Prostate gland (tissue), 2 donors: ENCODE data around the gene PCSK6. TPM values are rescaled to one million over a fixed set of nuclear protein-coding genes. Genes with fewer than 3 reads are reported as not detected.

Experiments
- DNase-seq: peaks from one replicate; pipeline ENCODE4 v3.0.0-alpha.2; 2019; ENCODE audit warnings: low spot score
- H3K27ac ChIP-seq, 2 donors: fragments of 200-600 bp; sonication (generic); 2 replicates each; pipeline ENCODE4 v1.5.1; 2017 to 2019
- H3K27me3 ChIP-seq: fragments of 200-600 bp; sonication (generic); replicated peaks from 2 replicates; pipeline ENCODE4 v1.5.1; 2019; ENCODE audit not compliant: insufficient read depth
- H3K36me3 ChIP-seq, 2 donors: fragments of 200-600 bp; sonication (generic); 1 replicate in 1 of 2; 2 replicates in 1 of 2; pipeline versions ENCODE4 v1.5.1 to v1.8.1; 2017 to 2019
- H3K4me1 ChIP-seq: fragments of 200-600 bp; sonication (generic); replicated peaks from 2 replicates; pipeline ENCODE4 v1.5.1; 2019
- H3K4me3 ChIP-seq, 2 donors: fragments of 200-600 bp; sonication (generic); 2 replicates each; pipeline ENCODE4 v1.5.1; 2017 to 2019
- H3K9me3 ChIP-seq: fragments of 200-600 bp; sonication (generic); 2 replicates; pipeline ENCODE4 v1.5.1; 2017
- CTCF ChIP-seq, 4 experiments: fragments of 200-600 bp in 2 of 4; fragments of 450-650 bp in 2 of 4; sonication (generic) in 2 of 4; IDR thresholded peaks; 1 replicate in 3 of 4; 2 replicates in 1 of 4; pipeline ENCODE4 v1.5.1; 2016 to 2019; ENCODE audit warnings: antibody characterized with exemption in 4 of 4, mild to moderate bottlenecking in 2 of 4, moderate library complexity in 2 of 4
- POLR2A ChIP-seq: fragments of 450-650 bp; IDR thresholded peaks from one replicate; pipeline ENCODE4 v1.6.1; 2016; ENCODE audit warnings: antibody characterized with exemption, mild to moderate bottlenecking
- POLR2AphosphoS5 ChIP-seq: sonication (generic); formaldehyde crosslinking; IDR thresholded peaks from one replicate; pipeline ENCODE4 v1.6.1; 2017; ENCODE audit warnings: antibody characterized with exemption
- WGBS: methylation state at CpG from one replicate; pipeline ENCODE4 v1.1.5; 2018; 5-methylcytosine and 5-hydroxymethylcytosine counted together
- intact Hi-C: fragments of 100-400 bp; cut with DNase I; formaldehyde crosslinking; loops from one replicate; pipeline ENCODE4 v1.14.2; 2022
- total RNA-seq, 2 donors: library from RNA; depleted of rRNA; stranded (reverse); fragments of >200 nt; gene quantifications; one replicate each; pipeline ENCODE4 v1.1.0, GENCODE V29; 2016

Gene PCSK6
- total RNA-seq, 2 donors from 2014 or later = 4.4 to 84.1 TPM

- Histone ChIP-seq H3K9me3 (no peaks in the 10 kb centered on the region), H3K27ac (no peak overlapping the region), H3K36me3 (no peaks in the 10 kb centered on the region), H3K4me1 (no peaks in the 10 kb centered on the region), H3K27me3 (no peaks in the 10 kb centered on the region), H3K4me3 (no peak overlapping the region)
- DNase-seq = no peak
- WGBS = 96% methylated on average over 9 of the region's 9 CpGs
- no peak for TF ChIP-seq POLR2A
- intact Hi-C loops = no loop called here
Measured at GRCh38 chr15:101390060-101390459, 99.4 kb downstream of the PCSK6 start.

- Histone ChIP-seq H3K4me3 (no peak overlapping the region), H3K4me1 (no peaks in the 10 kb centered on the region), H3K9me3 (no peaks in the 10 kb centered on the region), H3K36me3 (no peaks in the 10 kb centered on the region), H3K27me3 (no peaks in the 10 kb centered on the region), H3K27ac (no peak overlapping the region)
- DNase-seq = no peak
- WGBS = 94% methylated on average over 9 of the region's 9 CpGs
- intact Hi-C loops = no loop called here
- TF ChIP-seq POLR2A (no peak), POLR2AphosphoS5 (no peak), CTCF (IDR thresholded peaks at IDR 0.05) (no peak)
Measured at GRCh38 chr15:101389362-101389761, 100.1 kb downstream of the PCSK6 start.

GRCh38 chr15:101388046-101388445, 101.5 kb downstream of the PCSK6 start:
- no peak overlapping the region for H3K4me3 ChIP-seq
- TF ChIP-seq CTCF (IDR thresholded peaks at IDR 0.05) (no peak), POLR2A (no peak)
- H3K27ac ChIP-seq = no peak overlapping the region
- DNase-seq = no peak
- no peaks in the 10 kb centered on the region for H3K9me3 ChIP-seq
- H3K4me1 ChIP-seq = no peaks in the 10 kb centered on the region
- WGBS = 92% methylated on average over 6 of the region's 6 CpGs
- intact Hi-C loops = no loop called here
- no peaks in the 10 kb centered on the region for H3K36me3 ChIP-seq
- no peaks in the 10 kb centered on the region for H3K27me3 ChIP-seq

GRCh38 chr15:101387574-101387973, 101.9 kb downstream of the PCSK6 start:
- Histone ChIP-seq H3K27me3 (no peaks in the 10 kb centered on the region), H3K36me3 (no peaks in the 10 kb centered on the region), H3K4me3 (no peak overlapping the region), H3K9me3 (no peaks in the 10 kb centered on the region), H3K4me1 (no peaks in the 10 kb centered on the region), H3K27ac (no peak overlapping the region)
- 93% methylated on average over 9 of the region's 9 CpGs for WGBS
- TF ChIP-seq POLR2A = no peak
- no peak for TF ChIP-seq POLR2AphosphoS5
- TF ChIP-seq CTCF (IDR thresholded peaks at IDR 0.05) = no peak
- intact Hi-C loops = no loop called here
- no peak for DNase-seq

DNA sequence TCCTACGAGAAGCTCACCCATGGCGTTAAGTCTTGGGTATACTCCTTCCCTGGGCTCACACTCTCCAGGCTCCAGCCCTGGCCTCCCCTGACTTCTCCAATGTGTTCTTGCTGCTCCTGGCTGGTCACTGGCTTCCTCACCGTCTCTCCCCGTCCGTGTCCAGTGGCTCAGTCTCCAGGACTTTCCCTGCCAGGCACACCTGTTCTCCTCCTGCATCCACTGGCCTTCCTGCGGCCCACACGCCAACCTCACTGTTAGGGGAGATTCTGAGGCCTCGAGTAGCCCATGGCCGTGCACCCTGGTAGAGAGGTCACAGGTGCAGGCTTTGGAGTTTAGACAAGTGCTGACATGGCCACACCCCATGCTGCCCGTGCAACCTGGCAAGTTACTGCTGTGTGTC, 102.5 kb downstream of the PCSK6 start:
- intact Hi-C loops = no loop called here
- Histone ChIP-seq H3K4me1 (no peaks in the 10 kb centered on the region), H3K4me3 (no peak overlapping the region), H3K9me3 (no peaks in the 10 kb centered on the region), H3K36me3 (no peaks in the 10 kb centered on the region), H3K27me3 (no peaks in the 10 kb centered on the region), H3K27ac (no peak overlapping the region)
- no peak for DNase-seq
- WGBS = 90% methylated on average over 10 of the region's 10 CpGs
- TF ChIP-seq CTCF (IDR thresholded peaks at IDR 0.05) (no peak), POLR2AphosphoS5 (no peak), POLR2A (no peak)
